Measurements from ENCODE around the gene PAX1. TPM values are rescaled to one million over a fixed set of nuclear protein-coding genes. Genes with fewer than 3 reads are reported as not detected.

PAX1 gene
- total and polyA plus RNA-seq, 2 of the 13 experiments (the other 11 are each of a cell fraction or from before 2014, with no cell fraction given) = not detected

GRCh38 chr20:21712443-21713059 is 7.1 kb downstream of the PAX1 start:
- Histone ChIP-seq H3K9ac (ENCODE audit: insufficient read depth, low read depth, low read length) (no peak overlapping the region), H3K9me3 (ENCODE audit: low read length) (no peaks in the 10 kb centered on the region), H3K4me1 (ENCODE audit: insufficient read depth, low read length) (no peaks in the 10 kb centered on the region), H2AFZ (ENCODE audit: low read length) (no peak overlapping the region), H3K36me3 (replicated peaks in 1 of 2; ENCODE audit: control insufficient read depth in 1 of 2, insufficient read depth in 2 of 2, low read length in 2 of 2) (no peaks in the 10 kb centered on the region), H4K20me1 (ENCODE audit: insufficient read depth, low read length) (no peaks in the 10 kb centered on the region), H3K27me3 (ENCODE audit: control insufficient read depth in 1 of 2, insufficient read depth in 2 of 2, low read length in 2 of 2) (peaks cover 21 to 77% of the 10 kb centered on the region in 2 experiments), H3K4me2 (ENCODE audit: low read depth, low read length) (no peak overlapping the region), H3K27ac (ENCODE audit: extremely low read length, insufficient read depth, low read length) (no peak overlapping the region), H3K79me2 (ENCODE audit: insufficient read depth, low read length) (no peaks in the 10 kb centered on the region), H3K4me3 (replicated peaks in 1 of 3; ENCODE audit: insufficient read depth in 1 of 3, low read depth in 2 of 3, low read length in 3 of 3) (no peak overlapping the region)
- ChIA-PET POLR2A (no interaction called here), CTCF (ENCODE audit: low intra/inter-chr PET ratio, low total read pairs) (no interaction called here)
- 13% methylated on average over 17 of the region's 17 CpGs for WGBS (ENCODE audit: low lambda C conversion rate)
- FAIRE-seq (no peak), ATAC-seq (no peak), DNase-seq (ENCODE audit: low spot score) (no peak)
- BruUV-seq (replicated peaks) = no TSS peak
- in situ Hi-C loops (cut with HindIII; ENCODE audit: extremely low pct_ligation_motif_present, low pct_unique_long_range_greater_than_20kb) = no loop called here
- intact Hi-C loops (cut with micrococcal nuclease; ENCODE audit: unreplicated experiment) = loop anchor here (10.0 kb wide), 1 partner anchor 602 kb away; no protein-coding TSS in a partner anchor
- TF ChIP-seq PBX2 (CRISPR knock-in tag; IDR thresholded peaks at IDR 0.05) (no peak), GLMP (CRISPR knock-in tag; IDR thresholded peaks at IDR 0.05; ENCODE audit: borderline replicate concordance) (no peak), ZSCAN29 (CRISPR knock-in tag; conservative IDR thresholded peaks at IDR 0.05) (no peak), SMARCC2 (IDR thresholded peaks at IDR 0.05) (no peak), NFYB (CRISPR knock-in tag; IDR thresholded peaks at IDR 0.05) (no peak), GPBP1L1 (CRISPR knock-in tag; IDR thresholded peaks at IDR 0.05) (no peak), ZGPAT (CRISPR knock-in tag; IDR thresholded peaks at IDR 0.05) (no peak), EZH2 (conservative IDR thresholded peaks at IDR 0.05; ENCODE audit: low read depth, low read length) (0 out of 2 replicates have a peak, but pooled peaks have one; percentile 43), PLSCR1 (CRISPR knock-in tag; IDR thresholded peaks at IDR 0.05; ENCODE audit: borderline replicate concordance) (no peak)

Measured in HepG2 (cell line).